Ureter (tissue), 1 donor: ENCODE results near the gene BMP6. TPM values are rescaled to one million over a fixed set of nuclear protein-coding genes. Genes with fewer than 3 reads are reported as not detected.

Experiments used
- DNase-seq: peaks from one replicate; pipeline ENCODE4 v3.0.0-alpha.2; 2020; ENCODE audit warnings: low spot score
- total RNA-seq: library from RNA; stranded (reverse); gene quantifications from one replicate; pipeline ENCODE4 v1.2.4, GENCODE V29; 2023
- donor health status: DM: yes; HTN: yes; CAD: no.

BMP6 gene
- total RNA-seq, 1 donor from 2014 or later: 1.8 TPM

DNA sequence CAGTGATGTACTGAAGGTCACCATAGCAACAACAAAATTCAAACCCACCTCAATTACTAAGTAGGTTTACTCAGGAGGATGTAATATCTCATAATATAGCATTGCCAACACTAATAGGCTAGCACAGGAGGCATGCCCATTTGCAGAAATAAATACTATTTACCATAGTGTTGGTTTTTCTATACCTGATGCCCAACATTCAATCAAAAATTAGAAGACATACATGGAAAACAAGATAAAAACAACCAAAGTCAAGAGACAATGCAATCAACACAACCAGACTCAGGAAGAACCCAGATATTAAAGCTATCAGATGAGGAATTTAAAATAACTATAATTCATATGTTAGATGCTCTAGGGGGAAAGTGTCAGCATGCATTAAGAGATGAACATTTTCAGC lies 199.0 kb downstream of the BMP6 start:
- DNase-seq: no peak

Other genes starting within 250 kb of the BMP6 start
- gene DSP, start 184.4 kb upstream of the BMP6 start, total RNA-seq: 67.6 TPM
- 12.2 TPM for gene SNRNP48, start 135.9 kb upstream of the BMP6 start, total RNA-seq
- 99.3 TPM for gene TXNDC5, start 184.7 kb downstream of the BMP6 start, total RNA-seq